Stimulated activated CD8-positive, alpha-beta memory T cell treated with anti-CD3 and anti-CD28 coated beads, Interleukin-15, amount 100 ng/mL, for 24 hours (primary cell): ENCODE results near the gene GAL.

ENCODE experiments used
- DNase-seq: peaks from one replicate; pipeline ENCODE4 v3.0.0-alpha.2; 2020; ENCODE audit warnings: low read depth

GAL gene

DNA sequence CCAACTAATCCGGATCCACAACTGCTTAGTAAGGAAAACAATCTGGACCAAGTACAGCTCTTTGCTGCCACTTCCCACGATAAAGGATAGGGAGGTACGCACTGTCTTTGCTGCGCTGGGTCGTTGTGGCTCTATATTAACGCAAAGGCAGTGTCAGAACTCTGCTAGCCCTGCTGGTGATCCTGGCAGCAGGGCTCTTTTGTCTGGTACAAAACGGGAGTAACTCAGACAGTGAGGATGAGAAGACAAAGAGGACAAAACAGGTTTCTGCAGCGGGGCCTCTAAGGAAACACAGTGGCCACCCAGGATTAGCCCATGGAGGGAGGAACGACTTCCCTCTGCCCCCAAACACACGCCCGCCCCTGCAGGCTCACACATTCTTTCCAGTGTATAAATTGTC lies 26.1 kb downstream of the GAL start:
- no peak for DNase-seq

DNA sequence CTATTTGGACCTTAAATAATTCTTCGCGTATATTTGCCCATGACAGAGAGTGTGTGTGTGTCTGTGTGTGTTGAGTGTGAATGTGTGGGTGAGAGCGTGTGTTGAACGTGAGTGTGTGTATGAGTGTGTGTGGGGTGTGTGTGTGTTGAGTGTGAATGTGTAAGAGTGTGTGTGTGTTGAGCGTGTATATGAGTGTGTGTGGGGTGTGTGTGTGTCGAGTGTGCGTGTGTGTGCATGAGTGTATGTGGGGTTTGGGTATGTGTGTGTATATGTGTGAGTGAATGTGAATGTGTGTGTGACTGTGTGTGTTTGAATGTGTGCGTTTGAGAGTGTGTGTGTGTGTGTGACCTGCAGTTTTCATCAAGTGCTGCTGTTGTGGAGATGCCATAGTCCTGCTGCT lies 26.8 kb downstream of the GAL start:
- DNase-seq = no peak

- DNase-seq = no peak
Measured at GRCh38 chr11:68714060-68714856, 29.9 kb downstream of the GAL start.

- DNase-seq = no peak
Measured at GRCh38 chr11:68715456-68716122, 31.2 kb downstream of the GAL start.

GRCh38 chr11:68721075-68721474 lies 36.7 kb downstream of the GAL start:
- DNase-seq = no peak

DNA sequence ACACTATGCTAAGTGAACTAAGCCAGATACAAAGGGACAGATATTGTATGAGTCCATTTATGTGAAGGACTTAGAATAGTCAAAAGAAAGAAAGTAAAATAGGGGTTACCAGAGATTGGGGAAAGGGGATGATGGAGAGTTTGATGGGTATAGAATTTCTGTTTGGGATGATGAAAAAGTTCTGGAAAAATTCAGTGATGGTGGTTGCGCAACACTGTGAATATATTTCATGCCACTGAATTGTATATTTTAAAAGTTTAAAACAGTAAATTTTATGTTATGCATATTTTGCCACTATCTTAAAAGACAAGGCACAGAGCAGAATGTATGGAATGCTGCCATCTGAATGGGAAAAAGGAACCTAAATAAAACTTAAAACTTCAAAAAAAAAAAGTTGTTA lies 37.8 kb downstream of the GAL start:
- no peak for DNase-seq

GRCh38 chr11:68724293-68724692 lies 39.9 kb downstream of the GAL start:
- DNase-seq = no peak

DNA sequence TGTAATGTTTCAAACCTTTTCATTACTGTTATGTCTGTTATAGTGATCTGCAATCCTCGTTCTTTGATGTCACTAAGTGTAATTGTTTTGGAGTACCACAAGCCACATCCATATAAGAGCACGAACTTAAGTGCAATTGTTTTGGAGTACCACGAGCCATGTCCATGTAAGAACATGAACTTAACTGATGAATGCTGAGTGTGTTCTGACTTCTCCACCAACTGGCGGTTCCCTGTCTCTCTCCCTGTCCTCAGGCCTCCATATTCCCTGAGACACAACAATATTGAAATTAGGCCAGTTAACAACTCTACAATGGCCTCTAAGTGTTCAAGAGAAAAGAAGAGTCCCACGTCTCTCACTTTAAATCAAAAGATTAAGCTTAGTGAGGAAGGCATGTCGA lies 43.4 kb downstream of the GAL start:
- DNase-seq = no peak

GRCh38 chr11:68734111-68734510 lies 49.8 kb downstream of the GAL start:
- DNase-seq = no peak

DNA sequence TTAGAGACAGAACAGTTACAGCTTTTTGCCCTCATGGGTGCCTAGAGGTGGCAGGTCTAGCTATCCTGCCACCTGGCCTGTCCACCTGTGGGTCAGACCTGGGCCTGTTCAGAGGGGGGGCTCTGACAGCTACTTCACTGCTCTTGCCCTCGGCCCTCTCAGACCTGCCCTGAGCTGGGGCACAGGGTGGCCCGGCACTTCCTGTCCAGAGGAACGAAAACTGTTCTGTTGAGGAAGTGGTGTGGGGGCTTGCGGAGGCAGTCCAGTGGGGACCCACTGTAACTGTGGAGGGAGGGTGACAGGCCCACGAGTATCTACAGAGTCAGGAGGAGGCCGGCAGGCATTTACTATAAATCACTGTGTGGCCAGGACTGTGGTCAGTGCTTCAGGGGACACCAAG lies 50.8 kb downstream of the GAL start:
- DNase-seq = no peak

GRCh38 chr11:68735646-68736045 lies 51.3 kb downstream of the GAL start:
- DNase-seq = no peak
